ENCODE data around the gene GSDME.

DNA sequence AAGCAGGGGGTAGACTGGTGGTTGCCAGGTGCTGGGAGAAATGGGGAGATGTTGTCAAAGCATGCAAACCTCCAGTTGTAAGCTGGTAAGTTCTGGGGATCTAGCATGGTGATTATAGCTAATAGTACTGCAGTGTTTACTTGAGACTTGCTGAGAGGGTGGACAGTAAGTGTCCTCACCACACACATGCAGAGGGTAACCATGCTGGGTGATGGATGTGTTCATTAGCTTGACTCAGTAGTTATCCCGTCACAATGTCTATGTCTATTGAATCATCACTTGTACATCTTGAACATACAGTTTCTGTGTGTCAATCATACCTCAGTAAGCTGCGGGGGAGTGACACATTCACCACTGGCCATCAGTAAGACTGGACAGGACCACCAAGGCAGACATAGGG lies 42.1 kb downstream of the GSDME start:
- TF ChIP-seq, protein P1, sequence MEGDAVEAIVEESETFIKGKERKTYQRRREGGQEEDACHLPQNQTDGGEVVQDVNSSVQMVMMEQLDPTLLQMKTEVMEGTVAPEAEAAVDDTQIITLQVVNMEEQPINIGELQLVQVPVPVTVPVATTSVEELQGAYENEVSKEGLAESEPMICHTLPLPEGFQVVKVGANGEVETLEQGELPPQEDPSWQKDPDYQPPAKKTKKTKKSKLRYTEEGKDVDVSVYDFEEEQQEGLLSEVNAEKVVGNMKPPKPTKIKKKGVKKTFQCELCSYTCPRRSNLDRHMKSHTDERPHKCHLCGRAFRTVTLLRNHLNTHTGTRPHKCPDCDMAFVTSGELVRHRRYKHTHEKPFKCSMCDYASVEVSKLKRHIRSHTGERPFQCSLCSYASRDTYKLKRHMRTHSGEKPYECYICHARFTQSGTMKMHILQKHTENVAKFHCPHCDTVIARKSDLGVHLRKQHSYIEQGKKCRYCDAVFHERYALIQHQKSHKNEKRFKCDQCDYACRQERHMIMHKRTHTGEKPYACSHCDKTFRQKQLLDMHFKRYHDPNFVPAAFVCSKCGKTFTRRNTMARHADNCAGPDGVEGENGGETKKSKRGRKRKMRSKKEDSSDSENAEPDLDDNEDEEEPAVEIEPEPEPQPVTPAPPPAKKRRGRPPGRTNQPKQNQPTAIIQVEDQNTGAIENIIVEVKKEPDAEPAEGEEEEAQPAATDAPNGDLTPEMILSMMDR (IDR thresholded peaks at IDR 0.05): no peak
- TF ChIP-seq POLR2A (IDR thresholded peaks at IDR 0.05) (no peak), EP300 (IDR thresholded peaks at IDR 0.05) (no peak)
